Activated naive CD8-positive, alpha-beta T cell treated with anti-CD3 and anti-CD28 coated beads, Interleukin-2, amount 50 U/mL, for 24 hours (primary cell): ENCODE results near the gene GAB2.

Source experiments
- ATAC-seq: fragments of 150-1000 bp; cut with Tn5 transposase; one replicate; pipeline ENCODE4 v1.10.0; 2021
- DNase-seq: peaks from one replicate; pipeline ENCODE4 v3.0.0; 2021
- H3K27ac Mint-ChIP-seq: one replicate; pipeline ENCODE4 v1.8.0; 2021; ENCODE audit warnings: mild to moderate bottlenecking, mixed read lengths
- H3K27me3 Mint-ChIP-seq: one replicate; pipeline ENCODE4 v1.8.0; 2021; ENCODE audit warnings: mixed read lengths
- H3K36me3 Mint-ChIP-seq: one replicate; pipeline ENCODE4 v1.8.0; 2021; ENCODE audit warnings: low read depth, mixed read lengths
- H3K4me1 Mint-ChIP-seq: one replicate; pipeline ENCODE4 v1.8.0; 2021; ENCODE audit warnings: mixed read lengths
- H3K4me3 Mint-ChIP-seq: one replicate; pipeline ENCODE4 v1.8.0; 2021; ENCODE audit warnings: mild to moderate bottlenecking, moderate library complexity, mixed read lengths
- H3K9me3 Mint-ChIP-seq: one replicate; pipeline ENCODE4 v1.8.0; 2021; ENCODE audit warnings: mixed read lengths

GAB2 gene

DNA sequence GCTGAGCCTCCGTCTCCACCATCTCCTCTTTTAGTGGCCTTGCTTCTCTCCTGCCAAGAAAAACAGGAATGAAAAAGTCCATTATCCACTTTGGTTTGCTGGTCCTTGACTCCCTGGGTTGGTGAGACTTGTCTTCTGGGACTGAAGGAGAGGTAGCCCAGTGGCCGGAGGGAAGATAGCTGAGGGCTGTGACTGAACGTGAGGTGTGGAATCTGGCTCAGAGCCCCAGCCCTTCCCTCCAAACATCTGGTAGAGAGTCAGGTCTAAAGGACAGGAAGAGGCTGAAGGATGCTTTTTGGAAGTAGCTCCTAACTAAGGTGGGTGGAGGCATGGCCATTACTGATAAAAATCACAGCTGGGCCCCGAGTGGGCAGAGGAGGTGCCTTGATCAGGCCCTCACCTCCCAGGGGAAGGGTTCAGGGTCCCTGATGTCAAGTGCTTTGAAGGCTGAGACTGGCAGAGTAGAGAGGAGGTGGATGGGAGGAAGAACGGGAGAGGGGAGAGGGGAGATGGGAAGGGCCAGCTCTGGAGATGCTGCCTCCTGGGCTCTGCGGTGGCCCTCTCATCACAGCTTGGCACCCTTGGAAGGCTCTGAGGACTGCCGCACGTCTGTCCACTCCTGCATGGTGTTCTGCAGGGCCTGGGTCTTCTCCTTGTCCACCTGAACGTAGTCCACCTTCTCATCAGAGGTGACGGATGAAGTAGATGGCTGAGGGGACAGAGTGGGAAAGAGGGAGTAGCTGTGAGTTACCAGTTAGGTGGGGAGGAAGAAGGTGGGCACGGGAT, 198.7 kb downstream of the GAB2 start:
- Mint-ChIP-seq H3K36me3 (peaks cover 2% of the 10 kb centered on the region), H3K27ac (no peak overlapping the region), H3K4me3 (no peak overlapping the region), H3K4me1 (peaks cover 13% of the 10 kb centered on the region), H3K27me3 (no peaks in the 10 kb centered on the region), H3K9me3 (no peaks in the 10 kb centered on the region)
- ATAC-seq: no peak
- DNase-seq: no peak

DNA sequence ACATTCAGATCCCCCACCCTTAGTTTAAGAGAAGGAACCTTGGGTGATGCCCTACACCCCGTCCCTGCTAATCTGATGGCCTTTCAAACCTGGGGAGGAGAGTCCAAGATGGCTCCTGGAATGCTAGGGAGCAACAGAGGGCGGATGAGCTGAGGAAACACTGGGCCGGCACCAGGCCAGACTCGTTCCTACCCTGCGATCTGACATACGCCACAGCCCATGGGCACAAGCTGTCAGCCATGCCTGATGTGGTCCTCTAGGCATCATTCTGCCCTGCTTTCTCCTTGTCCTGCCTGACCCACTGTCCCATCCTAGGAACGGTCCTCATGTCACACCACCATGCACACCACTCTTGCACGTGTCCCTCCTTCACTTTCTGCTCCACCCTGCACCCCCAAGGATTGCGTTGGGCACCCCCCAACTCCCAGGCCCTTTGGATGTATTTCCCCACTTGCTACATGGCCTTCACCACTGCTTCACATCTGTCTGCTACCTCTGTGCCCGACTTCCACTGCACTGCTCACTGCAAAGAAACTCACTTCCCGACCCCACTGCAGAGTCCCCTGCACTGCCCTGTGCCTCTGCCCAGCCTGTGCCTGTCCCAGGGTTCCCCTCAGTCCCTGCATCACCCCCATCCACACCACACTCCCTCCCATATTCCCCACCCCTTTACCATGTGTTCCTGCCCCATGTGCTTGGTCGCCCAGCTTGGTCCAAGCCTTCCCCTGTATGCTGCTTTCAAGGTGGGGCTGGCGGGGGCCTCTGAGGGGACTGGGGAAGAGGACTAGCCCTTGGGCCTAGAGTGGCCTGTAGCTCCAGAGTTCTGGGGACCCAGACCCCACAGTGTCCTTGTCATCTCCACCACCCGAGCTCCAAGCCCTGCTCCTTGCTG, 199.7 kb downstream of the GAB2 start:
- no peaks in the 10 kb centered on the region for H3K27me3 Mint-ChIP-seq
- DNase-seq: no peak
- ATAC-seq: no peak
- H3K4me1 Mint-ChIP-seq: peaks cover 7% of the 10 kb centered on the region
- peaks cover 2% of the 10 kb centered on the region for H3K36me3 Mint-ChIP-seq
- no peak overlapping the region for H3K27ac Mint-ChIP-seq
- H3K9me3 Mint-ChIP-seq: no peaks in the 10 kb centered on the region
- H3K4me3 Mint-ChIP-seq: no peak overlapping the region

DNA sequence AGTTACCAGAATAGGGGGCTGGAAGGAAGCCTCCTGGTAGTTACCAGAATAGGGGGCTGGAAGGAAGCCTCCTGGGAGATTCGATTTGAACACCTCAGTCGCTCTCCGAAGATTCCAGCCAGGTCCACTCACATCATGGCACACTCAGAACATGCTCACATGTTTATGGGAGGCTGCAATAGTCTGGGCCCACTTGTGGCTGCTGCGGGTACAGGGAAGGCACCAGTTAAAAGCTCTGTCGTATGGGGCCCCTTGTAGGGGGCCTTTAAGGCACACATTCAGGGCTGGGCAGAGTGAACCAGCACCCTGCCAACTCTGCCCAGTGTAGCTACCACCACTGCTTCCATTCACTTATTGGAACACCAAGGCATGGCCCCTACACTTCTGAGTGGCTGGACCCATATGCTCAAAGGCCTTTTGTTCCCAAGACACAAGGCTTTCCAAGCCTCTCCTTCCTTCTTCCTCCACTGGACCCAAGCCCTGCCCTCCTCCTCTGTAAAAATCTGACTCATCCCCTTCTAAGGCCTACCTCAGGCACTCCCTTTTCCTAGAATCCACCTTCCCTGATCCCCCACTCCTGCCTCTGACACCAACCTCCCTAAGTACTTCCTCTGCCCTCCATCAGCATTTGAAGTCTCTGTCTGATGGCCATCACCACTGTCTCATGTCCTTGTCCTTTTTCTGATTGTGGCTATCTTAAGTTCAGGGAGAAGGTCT, 200.9 kb downstream of the GAB2 start:
- Mint-ChIP-seq H3K27me3 (no peaks in the 10 kb centered on the region), H3K36me3 (peaks cover 2% of the 10 kb centered on the region), H3K9me3 (no peaks in the 10 kb centered on the region), H3K4me1 (peaks cover 7% of the 10 kb centered on the region), H3K27ac (no peak overlapping the region), H3K4me3 (no peak overlapping the region)
- no peak for DNase-seq
- no peak for ATAC-seq

DNA sequence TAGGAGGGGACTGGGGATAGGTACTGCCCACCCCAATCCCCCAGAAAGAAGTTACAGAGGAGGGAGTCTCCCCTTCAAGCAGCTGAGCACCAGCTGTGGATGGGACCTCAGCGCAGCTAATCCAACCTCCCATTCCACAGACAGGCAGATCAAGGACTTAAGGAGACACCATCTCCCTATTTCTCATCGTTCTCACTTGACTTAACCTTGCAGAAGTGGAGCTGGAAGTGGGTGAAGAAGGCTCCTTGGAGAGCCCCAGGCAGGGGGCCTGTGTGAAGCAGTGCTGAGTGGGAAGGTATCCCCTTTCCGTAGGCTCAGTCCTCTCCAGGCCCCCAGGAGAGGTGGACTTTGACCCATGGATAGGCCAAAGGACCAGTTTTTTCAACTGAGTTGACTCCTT, 201.6 kb downstream of the GAB2 start:
- Mint-ChIP-seq H3K36me3 (peaks cover 6% of the 10 kb centered on the region), H3K27me3 (no peaks in the 10 kb centered on the region), H3K4me1 (peaks cover 5% of the 10 kb centered on the region), H3K27ac (no peak overlapping the region), H3K4me3 (no peak overlapping the region), H3K9me3 (no peaks in the 10 kb centered on the region)
- ATAC-seq (no peak), DNase-seq (no peak)

DNA sequence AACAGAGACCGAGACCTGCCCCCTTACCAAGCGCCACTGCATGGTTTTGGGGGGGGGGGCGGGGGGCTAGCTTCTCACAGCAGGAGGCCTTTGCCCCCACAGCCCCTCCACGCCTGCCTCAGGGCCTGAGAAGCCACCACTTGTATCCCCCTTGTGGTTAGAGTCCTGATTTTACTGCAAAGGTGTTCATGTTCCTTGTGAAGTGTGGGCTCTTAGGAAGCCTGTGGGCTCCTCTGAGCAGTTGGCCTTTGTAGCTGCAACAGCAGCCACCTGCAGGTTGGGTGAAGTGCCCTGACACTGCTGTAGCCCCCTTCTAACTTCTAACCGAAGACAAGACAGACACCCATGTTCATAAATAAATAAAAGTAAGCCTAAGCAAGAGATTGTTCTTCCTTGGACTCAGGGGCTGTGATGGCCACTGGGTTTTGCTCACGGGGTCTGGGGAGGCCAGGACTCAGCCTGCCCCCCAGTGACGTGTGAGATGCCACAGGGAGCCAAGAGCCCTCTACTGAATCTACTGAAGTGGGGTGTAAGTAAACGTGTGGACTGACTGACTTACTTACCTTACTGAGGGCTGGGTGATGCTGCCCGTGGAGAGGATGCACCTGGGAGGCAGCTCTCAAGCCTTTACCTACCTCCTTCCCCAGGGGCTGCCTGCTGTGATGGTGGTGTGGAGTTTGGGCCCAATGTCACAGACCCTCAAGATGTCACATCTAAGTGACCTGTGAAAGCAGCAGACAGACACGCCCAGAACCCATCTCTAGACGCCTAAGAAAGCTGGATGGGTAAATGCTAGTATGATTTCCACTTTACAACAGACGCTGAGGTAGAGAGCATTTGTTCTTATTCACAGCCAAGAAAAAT, 203.1 kb downstream of the GAB2 start:
- DNase-seq (no peak), ATAC-seq (no peak)
- no peaks in the 10 kb centered on the region for H3K27me3 Mint-ChIP-seq
- no peaks in the 10 kb centered on the region for H3K4me1 Mint-ChIP-seq
- H3K9me3 Mint-ChIP-seq: no peaks in the 10 kb centered on the region
- H3K27ac Mint-ChIP-seq: no peak overlapping the region
- no peak overlapping the region for H3K4me3 Mint-ChIP-seq
- H3K36me3 Mint-ChIP-seq: peaks cover 6% of the 10 kb centered on the region

DNA sequence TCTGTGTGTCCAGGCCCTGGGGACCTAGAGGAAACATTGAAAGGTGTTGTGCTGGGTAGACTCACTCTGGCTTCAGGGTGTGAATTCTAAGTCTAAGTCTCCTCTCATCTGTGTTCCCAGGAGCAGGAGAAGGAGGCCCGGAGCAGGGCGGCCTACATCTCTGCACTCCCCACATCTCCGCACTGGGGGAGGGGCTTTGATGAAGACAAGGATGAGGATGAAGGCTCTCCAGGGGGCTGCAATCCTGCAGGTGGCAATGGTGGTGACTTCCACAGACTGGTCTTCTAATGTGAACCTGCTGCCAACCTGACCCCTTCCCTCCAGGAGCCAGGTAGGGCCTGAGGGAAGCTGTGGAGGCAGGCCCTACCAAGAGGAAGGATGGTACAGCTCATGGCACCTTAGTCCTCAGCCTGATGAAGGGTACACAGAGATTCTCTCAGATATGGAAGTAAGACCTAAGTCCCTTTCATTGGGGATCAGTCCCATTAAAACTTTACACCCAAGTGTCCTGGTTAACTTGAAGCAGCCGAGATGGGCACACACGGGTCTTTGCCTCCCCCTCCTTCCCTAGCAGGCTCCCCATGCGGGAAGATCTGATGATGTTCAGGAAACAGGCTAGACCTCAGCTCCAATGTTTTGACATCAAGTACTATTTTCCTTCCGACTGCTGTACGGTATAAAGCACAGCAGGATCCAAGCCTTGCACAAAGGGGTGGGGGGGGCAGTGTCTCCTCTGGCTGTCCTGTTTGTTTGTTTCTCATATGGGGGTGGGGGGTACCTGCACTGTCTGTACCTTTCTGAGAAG, 203.9 kb downstream of the GAB2 start:
- H3K27ac Mint-ChIP-seq: no peak overlapping the region
- no peaks in the 10 kb centered on the region for H3K27me3 Mint-ChIP-seq
- H3K36me3 Mint-ChIP-seq: peaks cover 6% of the 10 kb centered on the region
- H3K4me3 Mint-ChIP-seq: no peak overlapping the region
- no peak for DNase-seq
- no peak for ATAC-seq
- no peaks in the 10 kb centered on the region for H3K4me1 Mint-ChIP-seq
- no peaks in the 10 kb centered on the region for H3K9me3 Mint-ChIP-seq

DNA sequence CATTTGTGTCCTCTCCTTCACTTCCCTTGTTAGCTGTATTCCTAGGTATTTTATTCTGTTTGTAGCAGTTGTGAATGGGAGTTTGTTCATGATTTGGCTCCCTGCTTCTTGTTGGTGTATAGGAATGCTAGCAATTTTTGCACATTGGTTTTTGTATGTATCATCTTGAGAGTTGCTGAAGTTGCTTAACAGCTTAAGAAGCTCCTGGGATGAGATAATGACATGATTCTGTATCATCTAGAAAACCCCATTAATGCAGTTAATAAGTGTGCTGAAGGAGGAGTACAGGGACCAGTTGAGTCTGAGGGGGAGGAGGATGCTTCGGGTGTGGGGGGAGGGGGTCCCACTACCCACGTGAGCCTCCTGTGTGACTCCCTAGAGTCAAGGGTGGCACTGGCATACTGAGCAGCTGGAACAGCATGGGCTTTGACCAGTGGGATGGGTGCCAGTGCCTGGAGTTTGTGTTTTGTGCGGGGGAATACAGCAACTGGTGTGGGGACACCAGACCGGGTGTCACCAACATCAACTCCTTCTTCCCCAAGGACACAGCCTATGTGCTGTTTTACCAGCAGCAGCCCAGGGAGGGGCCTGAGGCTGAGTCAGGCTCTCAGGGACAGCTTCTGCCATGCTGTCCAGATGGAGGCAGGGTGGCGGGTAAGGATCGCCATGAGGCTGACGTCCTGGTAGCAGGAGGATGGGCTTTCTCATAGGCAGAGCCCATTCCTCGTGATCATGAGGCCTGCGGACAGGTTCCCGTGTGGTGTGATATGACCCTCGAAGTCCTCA, 204.8 kb downstream of the GAB2 start:
- Mint-ChIP-seq H3K27ac (no peak overlapping the region), H3K4me3 (no peak overlapping the region), H3K4me1 (no peaks in the 10 kb centered on the region), H3K27me3 (no peaks in the 10 kb centered on the region), H3K36me3 (peaks cover 4% of the 10 kb centered on the region), H3K9me3 (no peaks in the 10 kb centered on the region)
- DNase-seq: no peak
- no peak for ATAC-seq

DNA sequence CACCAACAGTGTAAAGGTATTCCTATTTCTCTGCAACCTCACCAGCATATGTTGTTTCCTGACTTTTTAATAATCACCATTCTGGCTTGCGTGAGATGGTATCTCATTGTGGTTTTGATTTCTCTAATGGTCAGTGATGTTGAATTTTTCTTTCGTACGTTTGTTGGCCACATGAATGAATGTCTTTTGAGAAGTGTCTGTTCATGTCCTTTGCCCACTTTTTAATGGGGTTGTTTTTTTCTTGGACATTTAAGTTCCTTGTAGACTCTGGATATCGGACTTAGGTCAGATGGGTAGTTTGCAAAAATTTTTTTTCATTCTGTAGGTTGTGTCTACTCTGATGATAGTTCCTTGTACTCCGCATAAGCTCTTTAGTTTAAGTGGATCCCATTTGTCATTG, 206.1 kb downstream of the GAB2 start:
- Mint-ChIP-seq H3K4me3 (no peak overlapping the region), H3K27me3 (no peaks in the 10 kb centered on the region), H3K9me3 (no peaks in the 10 kb centered on the region), H3K4me1 (no peaks in the 10 kb centered on the region), H3K27ac (no peak overlapping the region), H3K36me3 (peaks cover 4% of the 10 kb centered on the region)
- no peak for DNase-seq
- no peak for ATAC-seq

DNA sequence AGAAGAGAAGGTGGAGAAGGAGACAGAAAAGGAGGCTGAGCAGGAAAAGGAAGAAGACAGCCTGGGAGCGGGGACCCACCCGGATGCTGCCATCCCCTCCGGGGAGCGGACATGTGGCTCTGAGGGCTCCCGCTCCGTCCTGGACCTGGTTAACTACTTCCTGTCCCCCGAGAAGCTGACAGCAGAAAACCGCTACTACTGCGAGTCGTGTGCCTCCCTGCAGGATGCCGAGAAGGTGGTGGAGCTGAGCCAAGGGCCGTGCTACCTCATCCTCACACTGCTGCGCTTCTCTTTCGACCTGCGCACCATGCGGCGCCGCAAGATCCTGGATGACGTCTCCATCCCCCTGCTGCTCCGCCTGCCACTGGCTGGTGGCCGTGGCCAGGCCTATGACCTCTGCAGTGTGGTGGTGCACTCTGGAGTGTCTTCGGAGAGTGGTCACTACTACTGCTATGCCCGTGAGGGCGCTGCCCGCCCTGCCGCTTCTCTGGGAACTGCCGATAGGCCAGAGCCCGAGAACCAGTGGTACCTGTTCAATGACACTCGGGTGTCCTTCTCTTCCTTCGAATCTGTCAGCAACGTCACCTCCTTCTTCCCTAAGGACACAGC, 207.5 kb downstream of the GAB2 start:
- Mint-ChIP-seq H3K27ac (no peak overlapping the region), H3K36me3 (peaks cover 4% of the 10 kb centered on the region), H3K4me1 (no peaks in the 10 kb centered on the region)

DNA sequence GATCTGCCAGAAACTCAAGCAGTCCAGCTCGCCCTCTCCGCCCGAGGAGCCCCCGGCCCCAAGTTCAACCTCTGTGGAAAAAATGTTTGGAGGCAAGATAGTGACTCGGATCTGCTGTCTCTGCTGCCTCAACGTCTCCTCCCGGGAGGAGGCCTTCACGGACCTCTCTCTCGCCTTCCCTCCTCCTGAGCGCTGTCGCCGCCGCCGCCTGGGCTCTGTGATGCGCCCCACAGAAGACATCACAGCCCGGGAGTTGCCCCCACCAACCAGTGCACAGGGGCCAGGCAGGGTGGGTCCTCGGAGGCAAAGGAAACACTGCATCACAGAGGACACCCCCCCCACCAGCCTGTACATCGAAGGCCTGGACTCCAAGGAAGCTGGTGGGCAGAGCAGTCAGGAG, 208.1 kb downstream of the GAB2 start:
- no peak for ATAC-seq
- Mint-ChIP-seq H3K4me1 (peaks cover 4% of the 10 kb centered on the region), H3K36me3 (peaks cover 4% of the 10 kb centered on the region)

More for the DNA sequence above, 207.5 kb downstream of the GAB2 start:
- no peaks in the 10 kb centered on the region for H3K9me3 Mint-ChIP-seq
- H3K27me3 Mint-ChIP-seq: no peaks in the 10 kb centered on the region
- H3K4me3 Mint-ChIP-seq: no peak overlapping the region
- ATAC-seq: no peak
- no peak for DNase-seq

DNA sequence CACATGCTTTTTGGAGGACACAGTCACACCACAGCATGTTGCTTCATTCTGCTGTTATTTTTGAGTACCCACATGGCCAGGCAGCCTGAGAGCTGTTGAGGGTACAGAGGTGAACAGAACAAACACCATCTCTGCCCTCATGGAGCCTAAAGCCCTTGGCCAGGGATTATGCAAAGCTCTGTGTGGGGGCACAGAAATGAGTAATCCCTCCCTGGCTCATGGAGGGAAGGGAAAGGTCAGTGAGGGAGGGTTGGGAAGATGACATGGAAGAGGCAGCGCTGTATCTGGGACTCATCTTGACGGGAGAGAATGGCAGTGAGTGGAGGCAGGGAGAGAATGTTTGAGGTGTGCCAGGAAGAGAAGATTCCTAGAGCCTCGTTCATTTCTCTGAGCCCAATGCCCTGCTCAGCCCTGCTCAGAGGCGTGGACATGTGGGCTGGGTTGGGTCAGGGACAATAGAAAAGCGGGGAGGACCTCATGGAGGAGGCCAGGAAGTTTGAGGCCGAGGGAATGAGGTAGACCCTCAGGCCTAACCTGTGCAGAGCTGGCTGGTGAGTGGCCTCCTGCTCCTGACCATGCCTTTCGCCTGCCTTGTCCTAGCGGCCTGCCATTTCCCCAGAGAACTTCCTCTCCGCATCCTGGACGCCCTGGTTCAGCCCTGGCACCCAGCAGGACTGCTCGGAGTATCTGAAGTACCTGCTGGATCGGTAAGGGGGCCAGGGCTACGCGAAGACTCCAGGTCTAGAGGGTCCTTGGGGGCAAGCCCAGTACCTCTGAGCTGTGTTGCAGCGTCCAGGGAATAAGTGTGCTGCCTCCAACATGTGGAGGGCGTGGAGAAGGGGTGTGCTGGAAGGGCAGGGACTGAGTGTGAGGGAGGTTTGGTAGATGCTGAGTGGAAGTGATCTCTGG, 209.1 kb downstream of the GAB2 start:
- Mint-ChIP-seq H3K27ac (no peak overlapping the region), H3K27me3 (no peaks in the 10 kb centered on the region), H3K4me3 (no peak overlapping the region), H3K9me3 (no peaks in the 10 kb centered on the region), H3K36me3 (peaks cover 4% of the 10 kb centered on the region), H3K4me1 (peaks cover 6% of the 10 kb centered on the region)
- DNase-seq (no peak), ATAC-seq (no peak)

More for the DNA sequence above, 208.1 kb downstream of the GAB2 start:
- Mint-ChIP-seq H3K27me3 (no peaks in the 10 kb centered on the region), H3K27ac (no peak overlapping the region), H3K9me3 (no peaks in the 10 kb centered on the region), H3K4me3 (no peak overlapping the region)
- DNase-seq: no peak
